NT2/D1 (cell line): ENCODE measurements around the gene CDK6.
"Not testable (repeated sequence)": the region's sequence is repeated elsewhere in the genome, so short reads cannot be mapped to it uniquely, and the experiment has no call there.

Experiments used
- DNase-seq: peaks from one replicate; pipeline ENCODE4 v3.0.0-alpha.2; 2011; ENCODE audit warnings: low read depth, low spot score
- H3K27me3 ChIP-seq: 2 replicates; pipeline ENCODE4 v1.6.0; 2011; ENCODE audit warnings: mild to moderate bottlenecking; ENCODE audit not compliant: insufficient read length, insufficient read depth
- H3K36me3 ChIP-seq: 2 replicates; pipeline ENCODE4 v1.6.1; 2011; ENCODE audit warnings: mild to moderate bottlenecking, low read length, mixed read lengths; ENCODE audit not compliant: insufficient read depth, insufficient read length
- H3K4me1 ChIP-seq: 2 replicates; pipeline ENCODE4 v1.5.1; 2011; ENCODE audit not compliant: insufficient read depth, insufficient read length
- H3K4me3 ChIP-seq: 2 replicates; pipeline ENCODE4 v1.5.1; 2011; ENCODE audit warnings: low read depth; ENCODE audit not compliant: insufficient read length
- H3K9ac ChIP-seq: 2 replicates; pipeline ENCODE4 v1.6.0; 2011; ENCODE audit warnings: low read depth; ENCODE audit not compliant: insufficient read length
- H3K9me3 ChIP-seq: 2 replicates; pipeline ENCODE4 v1.5.1; 2011; ENCODE audit warnings: mild to moderate bottlenecking, low read length; ENCODE audit not compliant: insufficient read depth
- SUZ12 ChIP-seq: IDR thresholded peaks from 2 replicates; pipeline ENCODE4 v1.6.1; 2011; ENCODE audit not compliant: insufficient read length, insufficient read depth; ENCODE audit errors: extremely low read depth
- YY1 ChIP-seq: IDR thresholded peaks from 2 replicates; pipeline ENCODE4 v1.6.1; 2011; ENCODE audit not compliant: insufficient read length, insufficient read depth
- ZNF274 ChIP-seq: IDR thresholded peaks from 2 replicates; pipeline ENCODE4 v1.6.1; 2011; ENCODE audit warnings: mild to moderate bottlenecking, low read depth, low read length

The CDK6 gene

GRCh38 chr7:92613214-92613613 lies 223.2 kb downstream of the CDK6 start:
- Histone ChIP-seq H3K27me3 (peaks cover 4% of the 10 kb centered on the region), H3K9ac (no peak overlapping the region), H3K9me3 (no peaks in the 10 kb centered on the region), H3K36me3 (peaks cover 29% of the 10 kb centered on the region), H3K4me3 (no peak overlapping the region), H3K4me1 (no peaks in the 10 kb centered on the region)
- no peak for TF ChIP-seq YY1
- no peak for DNase-seq

- TF ChIP-seq SUZ12 (no peak), ZNF274 (no peak), YY1 (no peak)
- Histone ChIP-seq H3K27me3 (peaks cover 11% of the 10 kb centered on the region), H3K4me1 (no peaks in the 10 kb centered on the region), H3K9ac (no peak overlapping the region), H3K4me3 (no peak overlapping the region), H3K36me3 (peaks cover 24% of the 10 kb centered on the region), H3K9me3 (no peaks in the 10 kb centered on the region)
- no peak for DNase-seq
Measured at GRCh38 chr7:92612501-92612900, 223.9 kb downstream of the CDK6 start.

GRCh38 chr7:92611735-92612134 lies 224.6 kb downstream of the CDK6 start:
- TF ChIP-seq YY1 (no peak), ZNF274 (no peak), SUZ12 (no peak)
- H3K4me1 ChIP-seq, result no peaks in the 10 kb centered on the region
- H3K9ac ChIP-seq, result no peak overlapping the region
- DNase-seq, result no peak
- H3K4me3 ChIP-seq, result no peak overlapping the region
- H3K27me3 ChIP-seq, result peaks cover 11% of the 10 kb centered on the region
- H3K9me3 ChIP-seq, result no peaks in the 10 kb centered on the region
- H3K36me3 ChIP-seq, result peaks cover 17% of the 10 kb centered on the region

GRCh38 chr7:92609921-92610518 lies 226.4 kb downstream of the CDK6 start:
- H3K9me3 ChIP-seq, result no peaks in the 10 kb centered on the region
- H3K27me3 ChIP-seq, result peaks cover 11% of the 10 kb centered on the region
- H3K36me3 ChIP-seq, result peaks cover 9% of the 10 kb centered on the region
- no peak for DNase-seq
- no peak overlapping the region for H3K4me3 ChIP-seq
- no peaks in the 10 kb centered on the region for H3K4me1 ChIP-seq
- TF ChIP-seq SUZ12, result no peak
- no peak for TF ChIP-seq YY1
- no peak for TF ChIP-seq ZNF274
- H3K9ac ChIP-seq, result no peak overlapping the region

GRCh38 chr7:92608380-92609322 lies 227.7 kb downstream of the CDK6 start:
- no peaks in the 10 kb centered on the region for H3K4me1 ChIP-seq

GRCh38 chr7:92606985-92607384 lies 229.4 kb downstream of the CDK6 start:
- H3K36me3 ChIP-seq, result no peaks in the 10 kb centered on the region
- no peak overlapping the region for H3K9ac ChIP-seq
- no peaks in the 10 kb centered on the region for H3K4me1 ChIP-seq
- no peak for DNase-seq
- no peaks in the 10 kb centered on the region for H3K9me3 ChIP-seq
- TF ChIP-seq ZNF274, result no peak
- TF ChIP-seq SUZ12, result no peak
- TF ChIP-seq YY1, result no peak
- H3K27me3 ChIP-seq, result peaks cover 11% of the 10 kb centered on the region
- no peak overlapping the region for H3K4me3 ChIP-seq

More at GRCh38 chr7:92608380-92609322, 227.7 kb downstream of the CDK6 start:
- DNase-seq, result peak; percentile 32
- H3K27me3 ChIP-seq, result peaks cover 11% of the 10 kb centered on the region
- H3K4me3 ChIP-seq, result peak overlapping the region; percentile 14
- H3K9ac ChIP-seq, result no peak overlapping the region
- H3K36me3 ChIP-seq, result peaks cover under 1% of the 10 kb centered on the region
- TF ChIP-seq SUZ12 (no peak), ZNF274 (no peak), YY1 (no peak)
- H3K9me3 ChIP-seq, result no peaks in the 10 kb centered on the region

- H3K4me1 ChIP-seq, H3K9ac ChIP-seq, H3K36me3 ChIP-seq, DNase-seq, H3K4me3 ChIP-seq, H3K9me3 ChIP-seq: not testable (repeated sequence)
- peaks cover 11% of the 10 kb centered on the region for H3K27me3 ChIP-seq
Measured at GRCh38 chr7:92604517-92604916, 231.9 kb downstream of the CDK6 start.
